H1 (cell line): ENCODE results near the gene ITPR3. TPM values are rescaled to one million over a fixed set of nuclear protein-coding genes. Genes with fewer than 3 reads are reported as not detected.

Source experiments
- CTCF ChIA-PET: fragments of 300-600 bp; sonication (Branson Sonifier 250); formaldehyde crosslinking; loops from one replicate; lab custom pipeline; 2021; ENCODE audit not compliant: partially characterized antibody; lab: Charles Lee
- POLR2A ChIA-PET: fragments of 300-600 bp; sonication (Branson Sonifier 250); formaldehyde crosslinking; loops from one replicate; lab custom pipeline; 2021; ENCODE audit warnings: inconsistent platforms; ENCODE audit not compliant: partially characterized antibody; lab: Charles Lee
- DNase-seq, 2 experiments: peaks; one replicate each; pipeline versions ENCODE4 v3.0.0 to v3.0.0-alpha.2; 2010 to 2022; ENCODE audit warnings: low spot score in 2 of 2, low read depth in 1 of 2, mixed read lengths in 1 of 2
- FAIRE-seq: peaks from 2 replicates; lab custom pipeline; 2011; peaks lifted over from hg19 to GRCh38; lab: Jason Lieb, UNC
- H2AFZ ChIP-seq: 2 replicates; pipeline ENCODE4 v1.8.1; 2012; ENCODE audit warnings: low read length, inconsistent platforms
- H2AK5ac ChIP-seq: 2 replicates; pipeline ENCODE4 v1.6.1; 2013; ENCODE audit warnings: low read depth, low read length
- H2BK120ac ChIP-seq: replicated peaks from 2 replicates; pipeline ENCODE3; 2013; ENCODE audit warnings: low read depth, low read length, inconsistent platforms
- H2BK12ac ChIP-seq: 2 replicates; pipeline ENCODE4 v1.6.1; 2013; ENCODE audit warnings: low read depth, low read length
- H2BK15ac ChIP-seq: 2 replicates; pipeline ENCODE4 v1.6.1; 2013; ENCODE audit warnings: low read length
- H2BK20ac ChIP-seq: 2 replicates; pipeline ENCODE4 v1.6.1; 2013; ENCODE audit warnings: low read length
- H2BK5ac ChIP-seq: 2 replicates; pipeline ENCODE4 v1.6.1; 2013; ENCODE audit warnings: low read depth, low read length
- H3K14ac ChIP-seq: 2 replicates; pipeline ENCODE4 v1.6.1; 2013; ENCODE audit warnings: inconsistent platforms; ENCODE audit not compliant: insufficient read length
- H3K18ac ChIP-seq: 2 replicates; pipeline ENCODE4 v1.6.1; 2013; ENCODE audit warnings: low read length; ENCODE audit errors: extremely low read depth
- H3K23ac ChIP-seq: 2 replicates; pipeline ENCODE4 v1.6.1; 2013; ENCODE audit warnings: inconsistent platforms; ENCODE audit not compliant: insufficient read length
- H3K23me2 ChIP-seq: 2 replicates; pipeline ENCODE4 v1.6.1; 2013; ENCODE audit warnings: low read depth, low read length
- H3K27ac ChIP-seq: 2 replicates; pipeline ENCODE4 v1.6.1; 2011; ENCODE audit warnings: low read depth, low read length, inconsistent platforms
- H3K27me3 ChIP-seq, 4 experiments: replicated peaks in 1 of 4; 1 replicate in 1 of 4; 2 replicates in 3 of 4; pipeline versions ENCODE4 v1.6.1 to v1.8.1; 2011 to 2013; ENCODE audit warnings: low read length in 3 of 4, mild to moderate bottlenecking in 3 of 4, inconsistent platforms in 2 of 4, mixed read lengths in 2 of 4, moderate library complexity in 1 of 4; ENCODE audit not compliant: control insufficient read depth in 3 of 4, insufficient read depth in 3 of 4; ENCODE audit errors: extremely low read depth in 1 of 4
- H3K36me3 ChIP-seq, 4 experiments: 2 replicates each; pipeline versions ENCODE4 v1.6.1 to v1.8.1; 2011 to 2013; ENCODE audit warnings: mild to moderate bottlenecking in 4 of 4, low read length in 3 of 4, moderate library complexity in 2 of 4, control low read depth in 1 of 4, inconsistent platforms in 1 of 4; ENCODE audit not compliant: insufficient read depth in 4 of 4, control insufficient read depth in 2 of 4
- H3K4ac ChIP-seq: replicated peaks from 2 replicates; pipeline ENCODE3; 2013; ENCODE audit warnings: low read length, low read depth, mixed read lengths, inconsistent platforms; ENCODE audit not compliant: insufficient read length
- H3K4me1 ChIP-seq, 4 experiments: replicated peaks in 1 of 4; 1 replicate in 1 of 4; 2 replicates in 3 of 4; pipeline versions ENCODE4 v1.6.1 to v1.8.1; 2011 to 2013; ENCODE audit warnings: low read length in 3 of 4, inconsistent platforms in 2 of 4, mixed read lengths in 1 of 4; ENCODE audit not compliant: insufficient read depth in 4 of 4, control insufficient read depth in 3 of 4
- H3K4me2 ChIP-seq, 2 experiments: 2 replicates each; pipeline versions ENCODE4 v1.6.1 to v1.8.1; 2011 to 2013; ENCODE audit warnings: low read depth in 2 of 2, low read length in 2 of 2, control low read depth in 1 of 2, inconsistent platforms in 1 of 2, mild to moderate bottlenecking in 1 of 2; ENCODE audit not compliant: insufficient read depth in 1 of 2
- H3K4me3 ChIP-seq, 4 experiments: fragments of 200-600, 300-600 bp in 1 of 4; sonication (generic), shearing (Covaris generic), sonication (Bioruptor Twin) in 1 of 4; 2 replicates each; pipeline versions ENCODE4 v1.5.1 to v1.8.1; 2011 to 2016; ENCODE audit warnings: low read length in 4 of 4, low read depth in 3 of 4, control low read depth in 2 of 4, inconsistent platforms in 2 of 4, mild to moderate bottlenecking in 2 of 4, mixed read lengths in 1 of 4, moderate library complexity in 1 of 4; ENCODE audit not compliant: insufficient read depth in 2 of 4; ENCODE audit errors: extremely low read depth in 1 of 4
- H3K56ac ChIP-seq: replicated peaks from 2 replicates; pipeline ENCODE3; 2013; ENCODE audit warnings: low read depth, mild to moderate bottlenecking, mixed read lengths, low read length, inconsistent platforms; ENCODE audit not compliant: insufficient read length
- H3K79me1 ChIP-seq: 2 replicates; pipeline ENCODE4 v1.6.1; 2013; ENCODE audit warnings: low read depth, low read length, control low read depth
- H3K79me2 ChIP-seq, 2 experiments: 2 replicates each; pipeline versions ENCODE4 v1.6.1 to v1.8.1; 2012 to 2013; ENCODE audit warnings: low read length in 2 of 2, mild to moderate bottlenecking in 2 of 2, inconsistent platforms in 1 of 2; ENCODE audit not compliant: insufficient read depth in 2 of 2, control insufficient read depth in 1 of 2
- H3K9ac ChIP-seq, 4 experiments: replicated peaks in 1 of 4; 1 replicate in 1 of 4; 2 replicates in 3 of 4; pipeline versions ENCODE4 v1.6.1 to v1.8.1; 2011 to 2013; ENCODE audit warnings: low read depth in 3 of 4, low read length in 3 of 4, control low read depth in 2 of 4, mild to moderate bottlenecking in 2 of 4, moderate library complexity in 2 of 4, inconsistent platforms in 1 of 4; ENCODE audit errors: extremely low read depth in 1 of 4
- H3K9me3 ChIP-seq, 2 experiments: 2 replicates each; pipeline versions ENCODE4 v1.6.1 to v1.8.1; 2012 to 2013; ENCODE audit warnings: mild to moderate bottlenecking in 2 of 2, moderate library complexity in 2 of 2, control low read depth in 1 of 2, inconsistent platforms in 1 of 2, low read depth in 1 of 2, low read length in 1 of 2, mixed read lengths in 1 of 2; ENCODE audit not compliant: insufficient read depth in 2 of 2
- H4K20me1 ChIP-seq, 2 experiments: replicated peaks in 1 of 2; 2 replicates each; pipeline versions ENCODE3 to v1.8.1; 2011 to 2013; ENCODE audit warnings: inconsistent platforms in 2 of 2, low read length in 2 of 2, mild to moderate bottlenecking in 1 of 2; ENCODE audit not compliant: insufficient read depth in 2 of 2, control insufficient read depth in 1 of 2
- H4K5ac ChIP-seq: 2 replicates; pipeline ENCODE4 v1.6.1; 2013; ENCODE audit warnings: low read length, low read depth, mixed read lengths, inconsistent platforms; ENCODE audit not compliant: insufficient read length
- H4K8ac ChIP-seq: 2 replicates; pipeline ENCODE4 v1.8.0; 2013; ENCODE audit warnings: mild to moderate bottlenecking, moderate library complexity, low read length, inconsistent platforms; ENCODE audit not compliant: insufficient read depth; ENCODE audit errors: extremely low read depth
- H4K91ac ChIP-seq: replicated peaks from 2 replicates; pipeline ENCODE3; 2013; ENCODE audit warnings: low read length, mixed read lengths, inconsistent platforms; ENCODE audit not compliant: insufficient read length
- KDM4A ChIP-seq: IDR thresholded peaks from one replicate; pipeline ENCODE4 v1.7.1; 2012; ENCODE audit warnings: low read depth, mild to moderate bottlenecking, moderate library complexity, low read length, inconsistent platforms; ENCODE audit not compliant: severe bottlenecking
- RAD21 ChIP-seq, 2 experiments: IDR thresholded peaks in 1 of 2; conservative IDR thresholded peaks in 1 of 2; 2 replicates each; pipeline ENCODE4 v1.6.1; 2011; ENCODE audit warnings: low read depth in 2 of 2, low read length in 2 of 2, improper control_type of control experiment in 1 of 2, inconsistent platforms in 1 of 2, mild to moderate bottlenecking in 1 of 2, moderate library complexity in 1 of 2
- RNF2 ChIP-seq: fragments of 200-900, 300-1000 bp; sonication (generic); IDR thresholded peaks from 2 replicates; pipeline ENCODE4 v1.7.1; 2016; ENCODE audit warnings: borderline replicate concordance, low read depth, mild to moderate bottlenecking, antibody characterized with exemption, low read length; ENCODE audit not compliant: poor library complexity, severe bottlenecking; ENCODE audit errors: missing control alignments
- SIRT6 ChIP-seq: IDR thresholded peaks from one replicate; pipeline ENCODE4 v1.7.1; 2012; ENCODE audit warnings: low read length, inconsistent platforms
- WGBS, 2 experiments: shearing (Covaris generic) in 1 of 2; methylation state at CpG; one replicate each; pipeline versions ENCODE4 v1.1.6 to v1.1.7; 2013 to 2015; ENCODE audit warnings: low lambda C conversion rate in 2 of 2, mixed read lengths in 2 of 2, inconsistent platforms in 1 of 2, low coverage in 1 of 2, missing lambda C conversion rate in 1 of 2; ENCODE audit not compliant: insufficient replicate concordance in 2 of 2, insufficient coverage in 1 of 2, insufficient read length in 1 of 2; ENCODE audit errors: extremely low coverage in 1 of 2, missing lambda C conversion rate in 1 of 2; 5-methylcytosine and 5-hydroxymethylcytosine counted together
- polyA plus RNA-seq, 7 experiments: library from polyadenylated mRNA; depleted of rRNA in 3 of 7; stranded (reverse) in 5 of 7; unstranded in 2 of 7; fragments of >200 nt in 5 of 7; fragments of 200-250 nt in 2 of 7; gene quantifications; 1 replicate in 5 of 7; 2 replicates in 1 of 7; 4 replicates in 1 of 7; pipeline versions ENCODE4 v1.2.1 to v1.2.3, GENCODE V29; 2011 to 2013; ENCODE audit warnings: missing spikeins in 2 of 7, mixed read lengths in 2 of 7
- total RNA-seq: library from RNA; stranded (reverse); fragmentation: NEBNext Ultra II Directional; extraction: Animal tissue kit (Norgen Biotek cat#: 25700); gene quantifications from 2 replicates; pipeline ENCODE4 v1.2.1, GENCODE V29; 2021

The ITPR3 gene
- total and polyA plus RNA-seq, 2 of the 8 experiments (the other 6 are each of a cell fraction or from before 2014, with no cell fraction given) = 29.1 to 45.7 TPM

- Histone ChIP-seq H2BK12ac (no peak overlapping the region), H3K18ac (no peak overlapping the region), H3K36me3 (peaks cover 12 to 62% (median 42%) of the 10 kb centered on the region in 4 experiments; a peak in 6 of 8 replicates), H2BK15ac (no peak overlapping the region), H3K4me3 (no peak overlapping the region), H3K9me3 (no peaks in the 10 kb centered on the region), H3K23me2 (no peaks in the 10 kb centered on the region), H3K4me1 (no peaks in the 10 kb centered on the region), H2AFZ (no peak overlapping the region), H3K79me2 (no peaks in the 10 kb centered on the region), H3K9ac (no peak overlapping the region), H3K79me1 (no peaks in the 10 kb centered on the region), H3K56ac (no peak overlapping the region), H4K91ac (no peak overlapping the region), H4K5ac (no peak overlapping the region), H3K4me2 (no peak overlapping the region), H3K27me3 (no peaks in the 10 kb centered on the region), H3K27ac (no peak overlapping the region), H2BK120ac (no peak overlapping the region), H4K8ac (no peak overlapping the region), H3K23ac (no peak overlapping the region), H3K14ac (no peak overlapping the region), H2BK5ac (no peak overlapping the region), H4K20me1 (peaks cover 0 to 13% of the 10 kb centered on the region in 2 experiments), H2AK5ac (no peak overlapping the region), H3K4ac (no peak overlapping the region), H2BK20ac (no peak overlapping the region)
- 87% methylated on average over 7 of the region's 7 CpGs; no CpG with 5 or more reads in 1 of the 2 experiments for WGBS, 2 experiments
- DNase-seq = no peak
- ChIA-PET POLR2A (interaction anchor here (1.4 kb wide), 1 partner anchor 9 kb away, joined by 4 read pairs; no protein-coding TSS in a partner anchor), CTCF (interaction anchor here (1.7 kb wide), 1 partner anchor 98 kb away, joined by 4 read pairs; no protein-coding TSS in a partner anchor)
- TF ChIP-seq RAD21 (IDR thresholded peaks at IDR 0.05 in 1 of 2, conservative IDR thresholded peaks at IDR 0.05 in 1 of 2; ENCODE audit: low read depth in 2 of 2, low read length in 2 of 2) = no peak
- TF ChIP-seq SIRT6 = no peak
- no peak for TF ChIP-seq KDM4A
- TF ChIP-seq RNF2 = no peak
- FAIRE-seq = no peak
Observed at GRCh38 chr6:33684983-33685382, 63.9 kb downstream of the ITPR3 start.
